GM12872 (cell line): ENCODE data around the gene RNF5.

Experiments
- TF ChIP-seq, protein P1 (sequence below): IDR thresholded peaks from 3 replicates; pipeline ENCODE4 v1.5.1; 2011; ENCODE audit warnings: low read depth, mild to moderate bottlenecking, low read length, moderate library complexity; ENCODE audit not compliant: insufficient read depth

The RNF5 gene

GRCh38 chr6:32156891-32157290 lies 21.3 kb upstream of the RNF5 start:
- TF ChIP-seq, protein P1, sequence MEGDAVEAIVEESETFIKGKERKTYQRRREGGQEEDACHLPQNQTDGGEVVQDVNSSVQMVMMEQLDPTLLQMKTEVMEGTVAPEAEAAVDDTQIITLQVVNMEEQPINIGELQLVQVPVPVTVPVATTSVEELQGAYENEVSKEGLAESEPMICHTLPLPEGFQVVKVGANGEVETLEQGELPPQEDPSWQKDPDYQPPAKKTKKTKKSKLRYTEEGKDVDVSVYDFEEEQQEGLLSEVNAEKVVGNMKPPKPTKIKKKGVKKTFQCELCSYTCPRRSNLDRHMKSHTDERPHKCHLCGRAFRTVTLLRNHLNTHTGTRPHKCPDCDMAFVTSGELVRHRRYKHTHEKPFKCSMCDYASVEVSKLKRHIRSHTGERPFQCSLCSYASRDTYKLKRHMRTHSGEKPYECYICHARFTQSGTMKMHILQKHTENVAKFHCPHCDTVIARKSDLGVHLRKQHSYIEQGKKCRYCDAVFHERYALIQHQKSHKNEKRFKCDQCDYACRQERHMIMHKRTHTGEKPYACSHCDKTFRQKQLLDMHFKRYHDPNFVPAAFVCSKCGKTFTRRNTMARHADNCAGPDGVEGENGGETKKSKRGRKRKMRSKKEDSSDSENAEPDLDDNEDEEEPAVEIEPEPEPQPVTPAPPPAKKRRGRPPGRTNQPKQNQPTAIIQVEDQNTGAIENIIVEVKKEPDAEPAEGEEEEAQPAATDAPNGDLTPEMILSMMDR: no peak

- TF ChIP-seq, protein P1: no peak
Observed at GRCh38 chr6:32158052-32158451, 20.2 kb upstream of the RNF5 start.

DNA sequence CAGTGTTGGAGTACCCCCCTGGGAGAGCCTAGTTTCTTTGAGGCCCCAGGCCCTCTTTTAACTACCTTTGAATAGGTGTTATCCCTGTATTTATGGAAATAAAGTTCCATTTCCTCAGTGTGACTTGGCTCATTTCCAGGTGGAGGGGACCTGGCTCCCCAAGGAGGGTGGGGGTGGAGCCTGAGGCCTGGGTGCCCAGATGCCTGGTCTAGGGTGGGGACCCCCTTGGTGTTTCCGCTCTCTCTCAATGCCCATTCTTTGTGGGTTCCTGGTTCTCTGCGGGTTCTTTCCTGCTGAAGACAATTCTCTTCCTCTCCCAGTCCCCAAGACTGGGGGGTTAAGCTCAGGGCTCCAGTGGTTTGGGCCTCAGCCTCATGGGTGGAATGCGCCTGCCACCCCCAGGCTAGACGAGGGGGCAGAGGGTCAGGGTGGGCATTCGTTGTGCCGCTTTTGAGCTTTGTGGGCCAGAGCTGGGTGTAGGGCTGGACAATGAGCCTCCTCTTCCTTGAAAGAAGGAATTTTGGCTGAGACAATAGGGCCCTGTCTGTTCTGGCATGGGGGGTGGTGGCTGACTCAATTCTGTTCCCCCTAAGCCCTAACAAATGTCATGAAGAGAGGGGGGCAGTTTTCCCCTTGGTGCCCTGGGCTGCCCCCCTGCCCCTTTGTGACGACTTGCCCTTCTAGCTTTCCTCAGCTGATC lies 14.5 kb upstream of the RNF5 start:
- TF ChIP-seq, protein P1: no peak

- TF ChIP-seq, protein P1: no peak
Observed at GRCh38 chr6:32164295-32164694, 13.9 kb upstream of the RNF5 start, which contains the start of gene EGFL8. EGFL8 (plus strand) TSS chr6:32164595; CDS start chr6:32166166, 1,571 bp downstream.

DNA sequence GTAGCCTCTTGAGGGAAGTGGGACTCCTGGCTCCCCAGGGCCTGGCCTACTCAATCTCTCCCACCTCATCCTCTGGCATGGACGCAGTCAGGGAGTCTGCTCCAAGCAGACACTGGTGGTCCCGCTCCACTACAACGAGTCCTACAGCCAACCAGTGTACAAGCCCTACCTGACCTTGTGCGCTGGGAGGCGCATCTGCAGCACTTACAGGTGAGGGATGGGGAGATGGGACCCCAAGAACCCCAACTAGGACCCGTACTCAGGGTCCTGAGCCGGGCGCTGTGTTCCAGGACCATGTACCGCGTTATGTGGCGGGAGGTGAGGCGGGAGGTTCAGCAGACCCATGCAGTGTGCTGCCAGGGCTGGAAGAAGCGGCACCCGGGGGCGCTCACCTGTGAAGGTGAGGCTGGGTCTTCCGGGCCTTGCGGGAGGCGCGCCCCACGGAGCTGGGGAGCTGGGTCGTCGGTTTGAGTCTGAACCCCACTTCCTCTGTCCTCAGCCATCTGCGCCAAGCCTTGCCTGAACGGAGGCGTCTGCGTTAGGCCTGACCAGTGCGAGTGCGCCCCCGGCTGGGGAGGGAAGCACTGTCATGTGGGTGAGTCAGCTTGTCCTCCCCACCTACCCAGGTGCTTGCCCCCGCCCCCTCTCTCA lies 11.7 kb upstream of the RNF5 start:
- TF ChIP-seq, protein P1: no peak

- TF ChIP-seq, protein P1: no peak
Observed at GRCh38 chr6:32167154-32167760, 10.9 kb upstream of the RNF5 start.

GRCh38 chr6:32167761-32168262 lies 10.4 kb upstream of the RNF5 start:
- TF ChIP-seq, protein P1: no peak
